NCI-H774 (cell line): ENCODE results near the gene DMRTA1.
"Not testable (repeated sequence)": the region's sequence is repeated elsewhere in the genome, so short reads cannot be mapped to it uniquely, and the experiment has no call there.

ENCODE experiments used
- DNase-seq: peaks from one replicate; lab custom pipeline; 2025; lab: John Stamatoyannopoulos, UW

DMRTA1 gene

GRCh38 chr9:22446589-22446949 is at the start of gene DMRTA1:
TSS of gene DMRTA1 (plus strand) at chr9:22446824. CDS start at chr9:22447066, 242 bp downstream.
- peak; percentile 91 for DNase-seq

- no peak for DNase-seq
Observed at GRCh38 chr9:22401671-22402070, 45.0 kb upstream of the DMRTA1 start.

DNA sequence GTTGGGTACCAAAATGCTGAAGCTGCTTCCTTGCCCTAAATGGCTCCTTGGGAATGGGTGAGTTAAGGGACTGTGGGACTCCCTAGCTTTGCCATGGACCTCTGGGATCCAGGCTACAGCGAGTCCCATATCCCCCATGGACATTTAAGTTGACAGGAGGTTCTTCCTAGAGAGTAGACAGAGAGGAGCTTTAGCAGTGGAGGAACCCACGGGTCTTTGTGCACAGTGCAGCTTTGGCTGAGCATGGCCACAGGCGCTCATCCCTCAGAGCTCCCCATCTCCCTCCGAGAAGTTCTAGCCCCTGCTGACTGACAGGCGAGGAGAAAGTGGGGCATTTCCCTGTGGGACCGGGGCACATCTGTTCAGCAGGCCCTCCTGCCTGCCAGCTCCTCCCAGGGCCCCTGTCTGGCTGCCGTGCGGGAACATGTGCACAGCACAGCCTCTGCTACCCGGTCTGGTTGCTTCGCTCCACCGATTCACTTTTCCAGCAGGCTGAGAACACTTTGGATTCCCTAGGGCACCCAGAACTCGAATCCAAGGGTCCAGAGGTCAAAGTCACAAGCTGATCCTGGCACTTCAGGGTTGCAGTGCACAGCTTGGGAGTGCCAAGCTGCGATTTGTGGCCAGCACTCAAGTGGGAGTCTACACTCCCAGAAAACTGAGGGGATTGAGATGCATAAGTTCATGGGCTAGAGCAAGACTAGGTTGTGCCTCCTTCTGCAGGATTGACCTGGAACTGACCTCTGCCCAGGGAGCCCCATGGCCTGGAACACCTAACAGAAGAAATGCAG is 40.6 kb upstream of the DMRTA1 start:
- DNase-seq = no peak

DNA sequence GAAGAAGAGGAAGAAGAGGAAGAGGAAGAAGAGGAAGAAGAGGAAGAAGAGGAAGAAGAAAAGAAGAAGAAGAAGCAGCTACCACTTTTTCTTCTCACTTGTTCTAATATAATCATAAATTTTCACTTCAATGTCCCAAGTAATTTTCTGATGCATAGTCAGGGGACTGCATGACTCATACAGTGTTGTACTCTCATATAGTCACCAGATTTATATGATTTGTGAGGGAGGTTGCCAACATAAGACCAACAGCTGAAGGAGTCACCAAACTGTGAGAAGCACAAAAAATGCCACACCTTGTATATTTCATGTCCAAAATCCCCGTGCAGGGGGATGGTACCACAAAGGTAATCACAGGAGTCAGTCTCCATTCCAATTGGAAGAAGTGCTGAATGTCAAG is 32.7 kb upstream of the DMRTA1 start:
- no peak for DNase-seq

- DNase-seq = no peak
Observed at GRCh38 chr9:22415941-22416691, 30.5 kb upstream of the DMRTA1 start.

DNA sequence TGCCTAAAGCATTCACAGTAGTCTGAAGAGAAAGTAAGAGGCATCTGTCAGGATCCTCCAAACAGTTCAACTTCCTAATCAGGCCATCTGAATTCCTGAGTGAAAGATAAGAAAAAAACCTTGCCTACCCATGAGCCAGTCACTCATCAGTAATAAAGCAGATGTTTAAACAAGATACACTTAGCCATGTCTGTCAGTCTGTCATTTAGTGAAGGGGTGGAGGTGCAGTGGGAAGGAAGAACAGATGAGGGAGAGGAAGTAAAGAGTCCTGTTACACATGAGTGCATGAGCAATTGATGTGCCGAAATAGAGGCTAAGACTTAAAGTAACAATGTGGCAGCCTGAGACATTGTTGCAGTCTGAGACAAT is 29.9 kb upstream of the DMRTA1 start:
- DNase-seq = no peak

GRCh38 chr9:22423566-22423965 is 23.1 kb upstream of the DMRTA1 start:
- DNase-seq = no peak

GRCh38 chr9:22424616-22425015 is 22.0 kb upstream of the DMRTA1 start:
- no peak for DNase-seq

- DNase-seq = no peak
Observed at GRCh38 chr9:22425551-22425950, 21.1 kb upstream of the DMRTA1 start.

- no peak for DNase-seq
Observed at GRCh38 chr9:22427226-22427880, 19.3 kb upstream of the DMRTA1 start.

DNA sequence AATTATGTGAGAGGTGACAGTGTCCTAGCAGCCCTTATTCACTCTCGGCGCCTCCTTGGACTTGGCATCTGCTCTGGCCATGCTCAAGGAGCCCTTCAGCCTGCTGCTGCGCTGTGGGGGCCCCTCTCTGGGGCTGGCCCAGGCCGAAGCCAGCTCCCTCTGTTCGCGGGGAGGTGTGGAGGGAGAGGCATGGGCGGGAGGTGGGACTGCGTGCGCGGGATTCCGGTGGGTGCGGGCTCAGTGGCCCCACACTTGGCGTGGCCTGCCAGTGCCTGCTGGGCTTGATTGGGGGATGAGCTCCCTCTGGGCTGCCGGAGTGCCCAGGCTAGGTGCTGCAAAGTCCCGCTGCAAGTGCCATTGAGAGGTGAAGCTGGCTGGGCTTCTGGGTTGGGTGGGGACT is 12.9 kb upstream of the DMRTA1 start:
- DNase-seq = no peak

DNA sequence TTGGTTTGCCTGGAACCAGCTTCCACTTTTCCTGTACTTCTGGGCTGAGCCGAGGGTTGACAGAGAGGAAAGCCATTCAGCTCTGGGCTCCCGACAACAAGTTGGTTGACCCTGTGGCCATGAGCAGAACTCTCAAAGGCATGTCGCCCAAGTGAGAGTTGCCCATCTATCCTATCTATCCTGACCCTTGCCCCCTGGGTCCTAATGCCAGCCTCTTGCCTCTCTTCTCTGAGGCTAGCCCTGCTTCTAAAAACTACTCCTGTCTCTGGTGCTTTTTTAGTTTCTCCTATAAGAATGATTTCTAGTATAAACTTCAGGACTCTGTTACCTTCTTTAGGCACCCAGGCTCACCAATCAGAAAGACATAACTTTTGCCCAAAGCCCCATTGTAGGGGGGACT is 11.4 kb upstream of the DMRTA1 start:
- not testable (repeated sequence) for DNase-seq

DNA sequence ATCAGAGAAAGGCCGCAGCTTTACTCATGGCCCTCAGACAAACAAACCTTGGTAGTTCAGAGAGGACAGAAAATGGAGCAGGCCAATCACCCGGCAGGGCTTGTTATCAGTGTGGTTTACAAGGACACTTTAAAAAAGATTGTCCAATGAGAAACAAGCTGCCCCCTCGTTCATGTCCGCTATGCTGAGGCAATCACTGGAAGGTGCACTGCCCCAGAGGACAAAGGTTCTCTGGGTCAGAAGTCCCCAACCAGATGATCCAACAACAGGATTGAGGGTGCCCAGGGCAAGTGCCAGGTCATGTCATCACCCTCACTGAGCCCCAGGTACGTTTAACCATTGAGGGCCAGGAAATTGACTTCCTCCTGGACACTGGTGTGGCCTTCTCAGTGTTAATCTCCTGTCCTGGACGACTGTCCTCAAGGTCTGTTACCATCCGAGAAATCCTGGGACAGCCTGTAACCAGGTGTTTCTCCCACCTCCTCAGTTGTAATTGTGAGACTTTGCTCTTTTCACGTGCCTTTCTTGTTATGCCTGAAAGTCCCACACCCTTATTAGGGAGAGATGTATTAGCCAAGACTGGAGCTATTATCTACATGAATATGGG is 9.1 kb upstream of the DMRTA1 start:
- DNase-seq = not testable (repeated sequence)

DNA sequence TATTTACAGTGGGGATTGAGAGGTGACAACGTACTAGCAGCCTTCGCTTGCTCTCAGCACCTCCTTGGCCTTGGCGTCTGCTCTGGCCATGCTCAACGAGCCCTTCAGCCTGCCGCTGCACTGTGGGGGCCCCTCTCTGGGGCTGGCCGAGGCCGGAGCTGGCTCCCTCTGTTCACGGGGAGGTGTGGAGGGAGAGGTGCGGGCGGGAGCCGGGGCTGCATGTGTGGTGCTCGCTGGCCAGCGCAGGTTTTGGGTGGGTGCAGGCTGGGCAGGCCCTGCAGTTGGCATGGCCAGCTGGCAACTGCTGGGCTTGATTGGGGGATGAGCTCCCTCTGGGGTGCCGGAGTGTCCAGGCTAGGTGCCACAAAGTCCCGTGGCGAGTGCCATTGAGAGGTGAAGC is 5.8 kb upstream of the DMRTA1 start:
- DNase-seq = no peak

GRCh38 chr9:22446950-22447617 is 460 bp downstream of the DMRTA1 start:
- peak; percentile 83 for DNase-seq

DNA sequence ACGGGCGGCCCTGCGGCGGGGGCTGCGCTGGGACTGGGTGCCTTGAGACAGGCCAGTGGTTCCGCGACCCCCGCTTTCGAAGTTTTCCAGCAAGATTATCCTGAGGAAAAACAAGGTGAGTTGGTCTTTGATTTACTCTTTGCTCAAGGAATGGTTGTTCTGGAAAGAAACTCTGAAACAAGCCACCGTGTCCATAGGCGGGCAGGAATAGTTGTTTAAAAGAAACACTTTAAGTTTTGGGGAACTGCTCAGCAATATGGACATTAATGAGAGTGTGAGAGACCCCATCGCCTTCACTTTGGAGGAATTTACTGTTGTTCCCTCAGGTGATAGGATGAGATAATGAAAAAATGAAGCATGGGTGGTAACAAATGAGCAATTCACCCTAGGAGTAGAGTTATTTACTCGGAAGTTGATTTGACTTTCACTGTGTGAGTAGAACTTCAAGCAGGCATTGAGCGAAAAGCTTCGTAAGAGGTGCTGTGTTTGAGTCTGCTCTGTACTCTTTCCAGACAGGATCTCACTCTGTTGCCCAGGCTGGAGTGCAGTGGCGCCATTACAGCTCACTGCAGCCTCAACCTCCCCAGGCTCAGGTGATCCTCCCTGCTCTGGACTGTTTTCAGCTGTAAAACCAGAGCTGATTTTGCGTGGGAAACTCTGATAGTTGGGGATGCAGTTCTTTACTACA is 1.1 kb downstream of the DMRTA1 start:
- peak; percentile 35 for DNase-seq

- no peak for DNase-seq
Observed at GRCh38 chr9:22449719-22450118, 3.1 kb downstream of the DMRTA1 start.

- DNase-seq = peak; percentile 51
Observed at GRCh38 chr9:22452415-22453010, 5.9 kb downstream of the DMRTA1 start.

DNA sequence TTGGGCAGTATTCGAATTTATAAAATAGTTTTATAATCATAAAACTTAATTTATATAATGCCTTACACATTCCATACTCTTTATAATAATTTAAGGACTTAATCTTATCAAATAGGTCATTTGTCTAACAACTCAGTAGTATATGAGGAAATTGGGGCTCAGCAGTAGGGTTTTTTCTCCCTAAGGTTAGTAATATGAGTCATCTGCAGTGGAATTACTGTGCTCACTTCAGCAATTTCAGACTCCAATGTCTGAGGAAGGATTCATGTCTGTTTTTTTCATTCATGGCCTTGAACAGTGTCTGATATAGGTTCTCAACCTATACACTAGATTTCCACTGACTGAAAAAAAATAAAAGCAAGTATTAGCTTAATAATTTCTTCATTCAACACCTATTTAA is 7.4 kb downstream of the DMRTA1 start:
- DNase-seq = no peak

DNA sequence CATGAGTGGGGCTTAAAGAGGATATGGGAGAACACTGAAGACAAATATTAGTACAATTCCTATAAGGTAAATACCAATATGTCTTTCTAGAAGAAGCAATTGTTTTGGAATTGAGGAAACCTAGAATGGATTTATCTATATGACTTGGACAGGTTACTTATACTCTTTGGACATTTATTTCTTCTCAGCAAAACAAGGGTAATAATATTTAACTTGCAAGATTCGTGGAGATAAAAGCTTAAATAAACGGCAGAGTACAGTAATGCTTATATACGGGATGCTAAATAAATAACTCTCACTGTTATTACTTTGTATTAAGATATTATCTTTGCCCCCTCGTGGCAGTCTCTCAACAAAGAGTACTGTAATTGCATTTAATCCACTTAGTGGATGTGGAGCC is 8.6 kb downstream of the DMRTA1 start:
- no peak for DNase-seq

- peak; percentile 69 for DNase-seq
Observed at GRCh38 chr9:22457448-22457847, 10.8 kb downstream of the DMRTA1 start.
